GM12891 (cell line): ENCODE data around the gene C2CD4C.
"Not testable (repeated sequence)": the region's sequence is repeated elsewhere in the genome, so short reads cannot be mapped to it uniquely, and the experiment has no call there.

Experiments
- DNase-seq: peaks from one replicate; pipeline ENCODE4 v3.0.0; 2011; ENCODE audit warnings: low spot score; ENCODE audit not compliant: insufficient read length
- FAIRE-seq: peaks from 2 replicates; lab custom pipeline; 2011; peaks lifted over from hg19 to GRCh38; lab: Jason Lieb, UNC
- PAX5 ChIP-seq: IDR thresholded peaks from 2 replicates; pipeline ENCODE4 v1.6.1; 2011; ENCODE audit warnings: low read length, moderate library complexity, mild to moderate bottlenecking; ENCODE audit not compliant: insufficient read depth, severe bottlenecking
- POLR2A ChIP-seq: IDR thresholded peaks from 2 replicates; pipeline ENCODE4 v1.6.1; 2011; ENCODE audit warnings: low read depth, low read length, control low read depth
- POLR2AphosphoS5 ChIP-seq: IDR thresholded peaks from 2 replicates; pipeline ENCODE4 v1.6.1; 2011; ENCODE audit warnings: low read depth, low read length, control low read depth
- POU2F2 ChIP-seq: IDR thresholded peaks from 2 replicates; pipeline ENCODE4 v1.6.1; 2011; ENCODE audit warnings: low read depth, mild to moderate bottlenecking, control low read depth, low read length, moderate library complexity
- SPI1 ChIP-seq: IDR thresholded peaks from 2 replicates; pipeline ENCODE4 v1.6.1; 2011; ENCODE audit warnings: low read depth, low read length, control low read depth
- TAF1 ChIP-seq: IDR thresholded peaks from 2 replicates; pipeline ENCODE4 v1.6.1; 2011; ENCODE audit warnings: low read depth, low read length, control low read depth

C2CD4C gene

GRCh38 chr19:366205-366783 is 42.7 kb downstream of the C2CD4C start:
- DNase-seq (no peak), FAIRE-seq (no peak)
- no peak for TF ChIP-seq POLR2A
- no peak for TF ChIP-seq POU2F2
- no peak for TF ChIP-seq SPI1
- no peak for TF ChIP-seq POLR2AphosphoS5
- TF ChIP-seq TAF1, result no peak

GRCh38 chr19:364496-365287 is 44.3 kb downstream of the C2CD4C start:
- TF ChIP-seq POLR2A (no peak), POLR2AphosphoS5 (no peak), SPI1 (no peak), PAX5 (no peak), POU2F2 (no peak), TAF1 (no peak)
- no peak for FAIRE-seq
- no peak for DNase-seq

- DNase-seq (no peak), FAIRE-seq (no peak)
- TF ChIP-seq POLR2A (no peak), TAF1 (no peak), PAX5 (no peak), SPI1 (no peak), POLR2AphosphoS5 (no peak), POU2F2 (no peak)
These were observed 46.3 kb downstream of the C2CD4C start for GRCh38 chr19:362683-363082.

GRCh38 chr19:362154-362553 is 46.8 kb downstream of the C2CD4C start:
- DNase-seq (no peak), FAIRE-seq (no peak)
- TF ChIP-seq POU2F2 (no peak), TAF1 (no peak), POLR2AphosphoS5 (no peak), POLR2A (no peak), SPI1 (no peak), PAX5 (no peak)

DNA sequence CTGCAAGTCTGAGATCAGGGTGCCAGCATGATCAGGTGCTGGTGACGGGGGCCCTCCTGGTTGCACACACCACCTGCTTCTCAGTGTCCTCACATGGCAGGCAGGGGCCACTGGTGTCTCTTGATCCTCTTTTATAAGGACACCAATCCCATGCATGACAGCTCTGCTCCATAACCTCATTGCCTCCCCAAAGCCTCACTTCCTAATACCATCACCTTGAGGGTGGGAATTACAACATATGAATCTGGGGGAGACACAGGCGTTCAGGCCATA is 49.4 kb downstream of the C2CD4C start:
- TF ChIP-seq PAX5 (no peak), POLR2A (no peak), POU2F2 (no peak), POLR2AphosphoS5 (no peak), TAF1 (no peak), SPI1 (no peak)
- FAIRE-seq (no peak), DNase-seq (no peak)

DNA sequence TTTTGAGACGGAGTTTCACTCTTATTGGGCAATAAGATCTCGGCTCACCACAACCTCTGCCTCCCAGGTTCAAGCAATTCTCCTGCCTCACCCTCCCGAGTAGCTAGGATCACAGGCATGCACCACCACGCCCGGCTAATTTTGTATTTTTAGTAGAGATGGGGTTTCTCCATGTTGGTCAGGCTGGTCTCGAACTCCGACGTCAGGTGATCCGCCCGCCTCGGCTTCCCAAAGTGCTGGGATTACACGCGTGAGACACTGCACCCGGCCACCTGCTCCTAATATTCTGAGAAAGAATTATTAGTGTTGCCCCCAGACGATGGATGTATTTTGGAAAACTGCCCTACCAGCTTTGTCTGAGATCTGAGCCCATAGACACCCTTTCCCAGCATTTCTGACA is 53.4 kb downstream of the C2CD4C start:
- not testable (repeated sequence) for FAIRE-seq, DNase-seq
